Thyroid gland (tissue), 4 donors: ENCODE measurements around the gene GLCE.

Experiments used
- POLR2A ChIP-seq, 2 donors: fragments of 450-650 bp; IDR thresholded peaks; one replicate each; pipeline ENCODE4 v1.6.1; 2017; ENCODE audit warnings: antibody characterized with exemption in 2 of 2, mild to moderate bottlenecking in 2 of 2, moderate library complexity in 1 of 2
- TF ChIP-seq, protein P1 (sequence below), 6 experiments: fragments of 200-600 bp in 3 of 6; fragments of 450-650 bp in 3 of 6; sonication (generic) in 3 of 6; IDR thresholded peaks; one replicate each; pipeline ENCODE4 v1.5.1; 2016 to 2019; ENCODE audit warnings: antibody characterized with exemption in 6 of 6, mild to moderate bottlenecking in 2 of 6, inconsistent platforms in 1 of 6, moderate library complexity in 1 of 6

DNA sequence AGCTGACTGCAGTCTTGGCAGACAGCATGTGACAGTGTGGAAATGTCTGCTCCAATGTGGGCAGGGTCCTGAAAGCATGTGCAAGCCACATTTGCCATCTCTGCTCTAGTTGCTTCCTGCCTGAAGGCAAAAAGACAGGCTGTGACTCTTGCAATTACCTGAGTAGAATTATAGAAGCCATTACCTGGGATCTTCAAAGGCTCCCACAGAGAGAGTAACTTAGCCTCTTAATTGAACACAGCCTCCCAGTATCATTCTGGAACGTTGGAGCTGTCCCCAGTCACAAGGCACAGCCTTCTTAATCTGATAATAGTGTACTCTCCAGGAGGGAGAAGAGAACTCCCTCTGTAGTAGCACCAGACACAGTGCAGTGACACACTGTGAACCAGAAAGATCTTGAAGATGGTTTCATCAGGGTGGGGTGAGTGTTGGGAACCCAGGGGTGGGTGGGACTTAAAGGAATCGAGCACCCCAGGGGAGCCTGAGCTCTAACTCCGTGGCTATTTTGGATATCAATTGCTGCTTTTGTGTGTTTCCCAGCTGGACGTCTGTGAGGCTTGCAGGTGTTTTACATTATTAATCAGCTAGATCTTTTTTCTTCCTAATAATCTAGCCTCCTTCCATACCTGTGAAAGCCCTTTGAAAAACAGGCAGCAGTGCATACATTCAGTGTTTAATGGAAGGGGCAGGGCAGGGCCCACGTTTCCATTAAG is 40.6 kb upstream of the GLCE start:
- TF ChIP-seq, protein P1, sequence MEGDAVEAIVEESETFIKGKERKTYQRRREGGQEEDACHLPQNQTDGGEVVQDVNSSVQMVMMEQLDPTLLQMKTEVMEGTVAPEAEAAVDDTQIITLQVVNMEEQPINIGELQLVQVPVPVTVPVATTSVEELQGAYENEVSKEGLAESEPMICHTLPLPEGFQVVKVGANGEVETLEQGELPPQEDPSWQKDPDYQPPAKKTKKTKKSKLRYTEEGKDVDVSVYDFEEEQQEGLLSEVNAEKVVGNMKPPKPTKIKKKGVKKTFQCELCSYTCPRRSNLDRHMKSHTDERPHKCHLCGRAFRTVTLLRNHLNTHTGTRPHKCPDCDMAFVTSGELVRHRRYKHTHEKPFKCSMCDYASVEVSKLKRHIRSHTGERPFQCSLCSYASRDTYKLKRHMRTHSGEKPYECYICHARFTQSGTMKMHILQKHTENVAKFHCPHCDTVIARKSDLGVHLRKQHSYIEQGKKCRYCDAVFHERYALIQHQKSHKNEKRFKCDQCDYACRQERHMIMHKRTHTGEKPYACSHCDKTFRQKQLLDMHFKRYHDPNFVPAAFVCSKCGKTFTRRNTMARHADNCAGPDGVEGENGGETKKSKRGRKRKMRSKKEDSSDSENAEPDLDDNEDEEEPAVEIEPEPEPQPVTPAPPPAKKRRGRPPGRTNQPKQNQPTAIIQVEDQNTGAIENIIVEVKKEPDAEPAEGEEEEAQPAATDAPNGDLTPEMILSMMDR (IDR thresholded peaks at IDR 0.05) = no peak
- no peak for TF ChIP-seq POLR2A (IDR thresholded peaks at IDR 0.05)
